Measurements from ENCODE around the gene SLC9A8. TPM values are rescaled to one million over a fixed set of nuclear protein-coding genes. Genes with fewer than 3 reads are reported as not detected.

Gene SLC9A8
- total RNA-seq, 1 donor from 2014 or later = 4.7 TPM

- intact Hi-C loops (cut with DNase I) = no loop called here
- DNase-seq (ENCODE audit: missing footprints) = no peak
- no peak for ATAC-seq
These were observed 27.3 kb upstream of the SLC9A8 start for GRCh38 chr20:49785149-49785851.

- ATAC-seq (no peak), DNase-seq (ENCODE audit: missing footprints) (peak; percentile 34)
- intact Hi-C loops (cut with DNase I) = no loop called here
These were observed 26.8 kb upstream of the SLC9A8 start for GRCh38 chr20:49785852-49786175.

- DNase-seq (ENCODE audit: missing footprints) (no peak), ATAC-seq (no peak)
- intact Hi-C loops (cut with DNase I) = no loop called here
These were observed 26.4 kb upstream of the SLC9A8 start for GRCh38 chr20:49786196-49786595.

- DNase-seq (ENCODE audit: missing footprints) (no peak), ATAC-seq (no peak)
- intact Hi-C loops (cut with DNase I) = no loop called here
These were observed 25.8 kb upstream of the SLC9A8 start for GRCh38 chr20:49786668-49787370.

GRCh38 chr20:49787371-49788357 lies 25.0 kb upstream of the SLC9A8 start:
- DNase-seq (ENCODE audit: missing footprints) (no peak), ATAC-seq (no peak)
- intact Hi-C loops (cut with DNase I) = no loop called here

GRCh38 chr20:49790077-49790798 lies 22.4 kb upstream of the SLC9A8 start:
- intact Hi-C loops (cut with DNase I) = no loop called here
- peak; percentile 42 for ATAC-seq
- no peak for DNase-seq (ENCODE audit: missing footprints)

GRCh38 chr20:49791165-49791564 lies 21.5 kb upstream of the SLC9A8 start:
- ATAC-seq (no peak), DNase-seq (ENCODE audit: missing footprints) (no peak)
- intact Hi-C loops (cut with DNase I) = no loop called here

- DNase-seq (ENCODE audit: missing footprints) (no peak), ATAC-seq (no peak)
- intact Hi-C loops (cut with DNase I) = no loop called here
These were observed 20.6 kb upstream of the SLC9A8 start for GRCh38 chr20:49792006-49792405.

- ATAC-seq (no peak), DNase-seq (ENCODE audit: missing footprints) (no peak)
- intact Hi-C loops (cut with DNase I) = no loop called here
These were observed 20.0 kb upstream of the SLC9A8 start for GRCh38 chr20:49792611-49793010.

GRCh38 chr20:49794336-49795134 lies 18.1 kb upstream of the SLC9A8 start:
- ATAC-seq = no peak
- intact Hi-C loops (cut with DNase I) = no loop called here
- no peak for DNase-seq (ENCODE audit: missing footprints)

- intact Hi-C loops (cut with DNase I) = no loop called here
- ATAC-seq = no peak
- no peak for DNase-seq (ENCODE audit: missing footprints)
These were observed 17.5 kb upstream of the SLC9A8 start for GRCh38 chr20:49795135-49795424.

- no peak for DNase-seq (ENCODE audit: missing footprints)
- intact Hi-C loops (cut with DNase I) = no loop called here
- ATAC-seq = no peak
These were observed 15.9 kb upstream of the SLC9A8 start for GRCh38 chr20:49796600-49797343.

- ATAC-seq (no peak), DNase-seq (ENCODE audit: missing footprints) (no peak)
- intact Hi-C loops (cut with DNase I) = no loop called here
These were observed 15.3 kb upstream of the SLC9A8 start for GRCh38 chr20:49797344-49797615.

GRCh38 chr20:49798718-49799117 lies 13.9 kb upstream of the SLC9A8 start:
- no peak for DNase-seq (ENCODE audit: missing footprints)
- intact Hi-C loops (cut with DNase I) = no loop called here
- no peak for ATAC-seq

- intact Hi-C loops (cut with DNase I) = no loop called here
- DNase-seq (ENCODE audit: missing footprints) (no peak), ATAC-seq (no peak)
These were observed 12.9 kb upstream of the SLC9A8 start for GRCh38 chr20:49799698-49800097.

- intact Hi-C loops (cut with DNase I) = no loop called here
- ATAC-seq (no peak), DNase-seq (ENCODE audit: missing footprints) (no peak)
These were observed 9.2 kb upstream of the SLC9A8 start for GRCh38 chr20:49803418-49803817.

GRCh38 chr20:49804364-49804763 lies 8.3 kb upstream of the SLC9A8 start:
- DNase-seq (ENCODE audit: missing footprints) = no peak
- intact Hi-C loops (cut with DNase I) = no loop called here
- no peak for ATAC-seq
